ENCODE results near the gene PLCB1.

PLCB1 gene

DNA sequence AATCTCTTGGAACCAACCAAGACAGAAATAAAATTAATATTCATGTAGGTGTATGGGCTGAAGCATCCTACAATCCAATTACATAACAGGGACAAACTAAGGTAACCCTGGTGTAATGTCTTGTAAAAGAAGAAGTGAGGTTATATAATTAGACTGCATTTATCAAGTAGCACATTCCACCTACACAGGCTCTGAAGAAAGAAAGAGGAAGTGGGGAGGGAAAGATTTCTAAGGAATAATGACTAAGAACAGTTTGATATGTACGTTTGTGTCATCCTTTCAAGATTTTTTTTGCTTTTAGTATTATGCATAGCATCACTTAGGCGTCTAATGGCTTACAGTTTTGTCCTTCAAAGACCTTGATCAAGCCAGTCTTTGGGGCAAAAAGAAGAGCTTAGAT, 139.7 kb downstream of the PLCB1 start:
- no peak overlapping the region for H3K4me3 ChIP-seq (ENCODE audit: control insufficient read depth, low read depth, low read length)
- no peak for DNase-seq (ENCODE audit: low read depth)
- TF ChIP-seq, protein P1, sequence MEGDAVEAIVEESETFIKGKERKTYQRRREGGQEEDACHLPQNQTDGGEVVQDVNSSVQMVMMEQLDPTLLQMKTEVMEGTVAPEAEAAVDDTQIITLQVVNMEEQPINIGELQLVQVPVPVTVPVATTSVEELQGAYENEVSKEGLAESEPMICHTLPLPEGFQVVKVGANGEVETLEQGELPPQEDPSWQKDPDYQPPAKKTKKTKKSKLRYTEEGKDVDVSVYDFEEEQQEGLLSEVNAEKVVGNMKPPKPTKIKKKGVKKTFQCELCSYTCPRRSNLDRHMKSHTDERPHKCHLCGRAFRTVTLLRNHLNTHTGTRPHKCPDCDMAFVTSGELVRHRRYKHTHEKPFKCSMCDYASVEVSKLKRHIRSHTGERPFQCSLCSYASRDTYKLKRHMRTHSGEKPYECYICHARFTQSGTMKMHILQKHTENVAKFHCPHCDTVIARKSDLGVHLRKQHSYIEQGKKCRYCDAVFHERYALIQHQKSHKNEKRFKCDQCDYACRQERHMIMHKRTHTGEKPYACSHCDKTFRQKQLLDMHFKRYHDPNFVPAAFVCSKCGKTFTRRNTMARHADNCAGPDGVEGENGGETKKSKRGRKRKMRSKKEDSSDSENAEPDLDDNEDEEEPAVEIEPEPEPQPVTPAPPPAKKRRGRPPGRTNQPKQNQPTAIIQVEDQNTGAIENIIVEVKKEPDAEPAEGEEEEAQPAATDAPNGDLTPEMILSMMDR (IDR thresholded peaks at IDR 0.05; ENCODE audit: control insufficient read depth, insufficient read depth, low read depth, low read length, missing control alignments): no peak

DNA sequence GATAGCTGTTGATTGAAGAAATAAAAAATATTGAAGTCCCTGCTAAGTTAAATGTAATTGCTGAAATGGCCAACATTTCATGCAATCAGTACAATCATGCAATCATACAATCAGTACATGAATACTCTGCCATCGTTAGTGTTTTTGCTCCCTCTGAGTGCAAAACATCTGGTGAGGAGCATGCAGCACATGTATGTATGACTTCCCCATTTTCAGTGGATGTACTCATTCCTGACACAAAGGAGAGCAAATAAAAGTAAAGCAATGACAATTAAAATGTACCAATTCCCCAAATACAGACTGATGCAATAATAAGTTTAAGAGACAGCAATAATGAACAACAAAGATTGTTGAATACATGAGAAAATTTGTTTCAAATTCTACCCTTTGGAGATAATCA, 140.7 kb downstream of the PLCB1 start:
- TF ChIP-seq, protein P1 (IDR thresholded peaks at IDR 0.05; ENCODE audit: control insufficient read depth, insufficient read depth, low read depth, low read length, missing control alignments): no peak
- H3K4me3 ChIP-seq (ENCODE audit: control insufficient read depth, low read depth, low read length): no peak overlapping the region

DNA sequence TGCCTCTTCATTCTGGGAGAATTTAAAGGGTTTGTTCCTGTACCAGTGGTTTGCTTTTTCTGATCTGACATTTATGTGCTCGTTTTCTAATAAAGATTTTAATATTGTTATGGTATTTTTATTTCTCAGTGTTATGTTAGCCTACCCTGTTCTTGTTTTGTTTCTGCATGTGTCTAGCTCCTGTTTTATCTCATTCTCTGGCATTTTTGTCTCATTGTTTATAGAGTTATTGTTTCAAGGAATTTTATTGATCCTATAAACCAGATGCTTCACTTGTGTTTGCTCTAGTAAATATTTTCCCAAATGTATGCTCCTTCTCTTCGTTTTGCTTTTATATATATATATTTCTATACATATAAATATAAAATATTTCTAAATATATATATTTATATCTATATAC, 152.8 kb downstream of the PLCB1 start:
- TF ChIP-seq, protein P1 (IDR thresholded peaks at IDR 0.05; ENCODE audit: control insufficient read depth, insufficient read depth, low read depth, low read length, missing control alignments): no peak
- DNase-seq (ENCODE audit: low read depth): no peak
- H3K4me3 ChIP-seq (ENCODE audit: control insufficient read depth, low read depth, low read length): no peak overlapping the region

More for the DNA sequence above, 140.7 kb downstream of the PLCB1 start:
- no peak for DNase-seq (ENCODE audit: low read depth)

DNA sequence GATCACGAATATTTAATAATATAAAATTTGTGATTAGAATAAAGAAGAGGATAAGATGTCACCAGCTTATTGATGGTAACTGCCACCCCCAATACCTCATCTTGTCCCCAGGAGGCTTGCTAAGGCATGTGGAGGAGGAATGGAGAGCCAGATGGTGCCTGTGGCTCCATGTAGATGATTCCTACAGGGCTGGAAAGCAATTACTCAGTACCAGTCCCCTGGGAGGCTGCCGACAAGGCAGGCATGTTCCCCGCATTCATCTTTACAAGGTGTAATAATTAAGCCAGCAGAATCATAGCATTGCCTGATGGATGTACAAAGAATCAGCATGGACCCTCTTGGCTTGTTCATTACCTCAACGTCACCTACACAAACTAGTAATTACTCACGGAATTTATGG, 155.3 kb downstream of the PLCB1 start:
- DNase-seq (ENCODE audit: low read depth): no peak
- TF ChIP-seq, protein P1 (IDR thresholded peaks at IDR 0.05; ENCODE audit: control insufficient read depth, insufficient read depth, low read depth, low read length, missing control alignments): no peak
- no peak overlapping the region for H3K4me3 ChIP-seq (ENCODE audit: control insufficient read depth, low read depth, low read length)

DNA sequence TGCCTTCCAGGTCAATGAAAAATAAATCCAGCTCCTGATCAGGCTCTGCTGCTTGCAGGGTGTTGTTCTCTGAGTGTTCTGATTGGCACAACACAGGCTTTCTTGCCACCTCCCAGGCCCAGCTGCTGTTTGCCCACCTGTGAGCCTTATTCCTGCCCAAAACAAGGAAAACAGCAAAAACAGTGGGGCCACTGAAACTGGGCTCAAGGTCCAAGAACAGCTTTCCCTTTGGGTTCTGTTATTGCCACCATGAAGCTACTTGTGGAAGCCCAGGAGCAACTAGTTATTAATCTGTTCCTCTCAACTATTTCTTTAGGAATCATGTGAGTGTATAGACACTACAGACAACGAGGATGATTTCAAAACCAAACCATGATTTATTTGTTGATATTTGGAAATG, 159.1 kb downstream of the PLCB1 start:
- TF ChIP-seq, protein P1 (IDR thresholded peaks at IDR 0.05; ENCODE audit: control insufficient read depth, insufficient read depth, low read depth, low read length, missing control alignments): no peak
- no peak overlapping the region for H3K4me3 ChIP-seq (ENCODE audit: control insufficient read depth, low read depth, low read length)
- DNase-seq (ENCODE audit: low read depth): no peak

DNA sequence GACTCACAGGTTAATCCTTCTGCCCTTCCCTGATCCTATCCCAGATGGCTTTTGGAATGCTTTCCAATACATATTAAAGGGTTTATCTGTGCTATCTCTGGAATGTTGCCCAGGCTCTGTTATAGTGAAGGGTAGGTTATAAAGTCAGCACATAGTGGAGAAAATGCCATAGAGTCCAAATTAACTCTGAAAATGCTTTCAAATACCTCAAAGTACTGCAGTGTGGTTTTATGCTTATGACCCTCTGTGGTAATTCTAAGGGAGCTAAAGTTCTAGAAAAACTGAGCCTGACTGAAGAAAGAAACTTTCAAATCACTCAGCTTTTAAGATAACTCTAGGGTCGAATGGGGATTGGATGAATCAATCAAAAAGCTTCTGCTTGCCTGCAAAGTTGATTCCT, 159.8 kb downstream of the PLCB1 start:
- no peak overlapping the region for H3K4me3 ChIP-seq (ENCODE audit: control insufficient read depth, low read depth, low read length)
- TF ChIP-seq, protein P1 (IDR thresholded peaks at IDR 0.05; ENCODE audit: control insufficient read depth, insufficient read depth, low read depth, low read length, missing control alignments): no peak
- DNase-seq (ENCODE audit: low read depth): no peak

DNA sequence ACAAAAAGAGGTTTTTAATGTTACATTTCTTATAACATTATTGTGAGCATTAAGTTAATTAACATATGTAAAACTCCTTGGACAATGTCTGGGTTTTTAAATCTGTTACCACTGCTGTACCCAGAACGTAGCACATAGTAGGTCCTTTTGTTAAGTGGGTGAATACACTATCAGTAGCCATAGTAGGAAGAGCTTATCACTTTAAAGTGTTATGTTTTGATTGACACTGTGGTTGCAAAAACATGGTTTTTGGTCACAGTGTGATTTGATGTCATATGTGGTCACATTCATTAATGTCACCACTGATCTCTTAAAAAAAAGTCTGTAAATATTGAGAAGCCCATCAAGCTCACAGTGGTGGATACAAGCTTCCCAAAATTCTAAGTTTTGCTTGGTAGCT, 160.7 kb downstream of the PLCB1 start:
- no peak for DNase-seq (ENCODE audit: low read depth)
- TF ChIP-seq, protein P1 (IDR thresholded peaks at IDR 0.05; ENCODE audit: control insufficient read depth, insufficient read depth, low read depth, low read length, missing control alignments): no peak
- H3K4me3 ChIP-seq (ENCODE audit: control insufficient read depth, low read depth, low read length): no peak overlapping the region

All from AG09309 (cell line).